Hepatic stellate cell (primary cell): ENCODE data around the gene KMT2A.
A peak's percentile ranks its signal among the peaks of the same experiment; 100 is the strongest.

Experiments
- DNase-seq: peaks from one replicate; pipeline ENCODE4 v3.0.0; 2011; ENCODE audit warnings: low spot score

Gene KMT2A

GRCh38 chr11:118488480-118489109, 52.3 kb downstream of the KMT2A start:
- peak; percentile 69 for DNase-seq

GRCh38 chr11:118491041-118491440, 54.7 kb downstream of the KMT2A start:
- no peak for DNase-seq

- DNase-seq = no peak
Observed at GRCh38 chr11:118497831-118498230, 61.5 kb downstream of the KMT2A start.

- DNase-seq = no peak
Observed at GRCh38 chr11:118503216-118503615, 66.9 kb downstream of the KMT2A start.

- no peak for DNase-seq
Observed at GRCh38 chr11:118511601-118512000, 75.3 kb downstream of the KMT2A start.

GRCh38 chr11:118514103-118514502, 77.8 kb downstream of the KMT2A start:
- no peak for DNase-seq

- DNase-seq = no peak
Observed at GRCh38 chr11:118519549-118519948, 83.3 kb downstream of the KMT2A start.

GRCh38 chr11:118521892-118522311, 85.6 kb downstream of the KMT2A start:
- DNase-seq = no peak

GRCh38 chr11:118522571-118523072, 86.3 kb downstream of the KMT2A start:
- peak; percentile 55 for DNase-seq

GRCh38 chr11:118524356-118524755, 88.1 kb downstream of the KMT2A start:
- DNase-seq = no peak

GRCh38 chr11:118524757-118525470, 88.6 kb downstream of the KMT2A start:
- no peak for DNase-seq

- DNase-seq = no peak
Observed at GRCh38 chr11:118526688-118527087, 90.4 kb downstream of the KMT2A start.

GRCh38 chr11:118527109-118527508, 90.8 kb downstream of the KMT2A start, which contains the start of gene TTC36:
Gene TTC36 (plus strand): TSS chr11:118527474. CDS start chr11:118527495, 21 bp downstream.
- no peak for DNase-seq

- no peak for DNase-seq
Observed at GRCh38 chr11:118528511-118528910, 92.2 kb downstream of the KMT2A start.

GRCh38 chr11:118529584-118530175, 93.4 kb downstream of the KMT2A start:
- DNase-seq = no peak

GRCh38 chr11:118530180-118530682, 93.9 kb downstream of the KMT2A start:
- no peak for DNase-seq

GRCh38 chr11:118530683-118531596, 94.6 kb downstream of the KMT2A start, which contains the start of gene TMEM25:
Gene TMEM25 (plus strand): TSS chr11:118531192. CDS start chr11:118531802, 610 bp downstream.
- peak; percentile 81 for DNase-seq

GRCh38 chr11:118531597-118532084, 95.3 kb downstream of the KMT2A start:
- peak; percentile 53 for DNase-seq

GRCh38 chr11:118532091-118532490, 95.8 kb downstream of the KMT2A start:
- no peak for DNase-seq

GRCh38 chr11:118532852-118533768, 96.8 kb downstream of the KMT2A start:
- DNase-seq = no peak
